ENCODE measurements around the gene LEF1. TPM values are rescaled to one million over a fixed set of nuclear protein-coding genes. Genes with fewer than 3 reads are reported as not detected.

The LEF1 gene
- total RNA-seq, 1 donor = 0.63 TPM

DNA sequence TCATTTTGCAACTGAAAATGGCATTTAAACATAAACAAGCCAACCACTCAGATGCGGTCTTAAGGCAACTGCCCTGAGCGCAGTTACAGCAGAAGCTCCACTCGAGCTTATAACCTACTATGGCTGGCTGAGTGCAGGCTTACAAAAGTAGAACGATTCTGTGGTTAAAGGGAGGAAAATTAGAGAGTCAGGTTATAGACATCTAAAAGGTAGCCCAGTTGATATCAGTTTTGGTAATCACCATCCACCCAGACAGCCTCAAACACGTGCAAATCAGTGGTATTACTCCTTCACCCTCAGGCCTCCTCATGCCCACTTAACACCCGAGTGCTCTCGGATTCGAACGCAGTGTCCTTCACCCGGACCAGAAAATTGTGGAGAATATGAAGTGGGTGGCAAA, 3.1 kb downstream of the LEF1 start:
- no peak overlapping the region for H3K4me3 ChIP-seq (ENCODE audit: low read depth, low read length)
- no peak for DNase-seq (ENCODE audit: low read depth)
- TF ChIP-seq, protein P1, sequence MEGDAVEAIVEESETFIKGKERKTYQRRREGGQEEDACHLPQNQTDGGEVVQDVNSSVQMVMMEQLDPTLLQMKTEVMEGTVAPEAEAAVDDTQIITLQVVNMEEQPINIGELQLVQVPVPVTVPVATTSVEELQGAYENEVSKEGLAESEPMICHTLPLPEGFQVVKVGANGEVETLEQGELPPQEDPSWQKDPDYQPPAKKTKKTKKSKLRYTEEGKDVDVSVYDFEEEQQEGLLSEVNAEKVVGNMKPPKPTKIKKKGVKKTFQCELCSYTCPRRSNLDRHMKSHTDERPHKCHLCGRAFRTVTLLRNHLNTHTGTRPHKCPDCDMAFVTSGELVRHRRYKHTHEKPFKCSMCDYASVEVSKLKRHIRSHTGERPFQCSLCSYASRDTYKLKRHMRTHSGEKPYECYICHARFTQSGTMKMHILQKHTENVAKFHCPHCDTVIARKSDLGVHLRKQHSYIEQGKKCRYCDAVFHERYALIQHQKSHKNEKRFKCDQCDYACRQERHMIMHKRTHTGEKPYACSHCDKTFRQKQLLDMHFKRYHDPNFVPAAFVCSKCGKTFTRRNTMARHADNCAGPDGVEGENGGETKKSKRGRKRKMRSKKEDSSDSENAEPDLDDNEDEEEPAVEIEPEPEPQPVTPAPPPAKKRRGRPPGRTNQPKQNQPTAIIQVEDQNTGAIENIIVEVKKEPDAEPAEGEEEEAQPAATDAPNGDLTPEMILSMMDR (IDR thresholded peaks at IDR 0.05; ENCODE audit: insufficient read depth, low read length) = no peak

DNA sequence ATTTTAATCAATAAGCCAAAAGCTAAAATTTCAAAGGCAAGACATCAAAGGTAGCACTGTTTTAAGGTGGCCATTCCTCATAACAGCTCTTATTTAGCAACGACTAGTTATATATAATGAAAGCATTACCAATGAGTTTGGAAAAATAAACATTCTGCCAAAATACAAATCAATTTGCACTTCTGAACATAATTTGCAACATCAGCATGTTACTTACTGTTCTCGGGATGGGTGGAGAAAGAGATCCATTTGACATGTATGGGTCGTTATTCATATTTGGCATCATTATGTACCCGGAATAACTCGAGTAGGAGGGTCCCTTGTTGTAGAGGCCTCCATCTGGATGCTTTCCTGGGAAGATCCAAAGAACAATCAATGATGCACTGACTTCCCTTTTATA, 5.4 kb downstream of the LEF1 start:
- TF ChIP-seq, protein P1 (IDR thresholded peaks at IDR 0.05; ENCODE audit: insufficient read depth, low read length) = no peak
- H3K4me3 ChIP-seq (ENCODE audit: low read depth, low read length) = no peak overlapping the region
- no peak for DNase-seq (ENCODE audit: low read depth)

DNA sequence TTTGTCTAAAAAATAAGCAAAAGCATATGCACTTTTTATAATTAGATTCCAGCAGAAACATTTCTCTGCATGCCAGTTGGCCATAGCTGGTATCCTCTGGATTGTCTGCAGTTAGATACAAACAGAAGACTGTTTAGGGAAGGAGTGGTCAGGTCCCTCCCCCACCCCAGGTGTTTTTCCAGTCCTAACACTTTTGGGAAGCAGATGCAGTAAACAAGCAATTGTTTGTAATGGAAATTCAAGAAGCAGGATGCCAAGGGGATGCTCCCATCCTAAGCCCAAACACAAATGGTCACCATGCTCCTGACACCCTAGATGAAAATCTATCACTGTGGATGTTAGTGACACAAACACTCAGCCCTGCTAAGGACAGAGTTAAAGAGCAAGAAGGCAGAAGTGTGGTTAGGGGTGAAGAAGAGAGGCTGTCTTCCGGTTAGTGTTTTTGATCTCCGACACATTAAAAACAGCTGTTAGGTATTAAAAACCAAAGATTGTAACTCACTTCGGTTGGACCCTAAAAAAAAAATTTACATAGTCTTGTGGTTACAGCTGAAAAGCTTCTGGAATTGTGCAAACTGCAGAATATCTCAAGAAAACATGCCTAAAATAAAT, 7.9 kb downstream of the LEF1 start:
- TF ChIP-seq, protein P1 (IDR thresholded peaks at IDR 0.05; ENCODE audit: insufficient read depth, low read length) = no peak
- no peak overlapping the region for H3K4me3 ChIP-seq (ENCODE audit: low read depth, low read length)
- no peak for DNase-seq (ENCODE audit: low read depth)

DNA sequence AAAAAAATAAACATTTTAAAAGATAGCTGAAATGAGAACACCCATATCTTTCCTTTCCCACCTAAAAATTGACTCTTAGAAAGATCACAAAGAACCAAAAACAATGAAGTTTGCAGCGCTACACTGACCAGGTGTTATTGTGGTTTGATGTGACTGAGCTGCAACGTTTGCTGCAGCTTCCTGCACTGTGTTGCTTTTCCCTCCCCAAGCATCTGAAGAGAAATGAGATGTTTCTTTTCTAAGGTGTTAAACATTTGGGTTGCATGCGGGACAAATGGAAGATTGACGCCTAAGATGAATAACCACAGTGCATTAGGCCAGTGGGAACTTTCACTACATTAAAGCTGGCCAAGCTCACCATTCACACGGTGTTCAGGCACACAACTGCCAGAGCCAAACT, 8.9 kb downstream of the LEF1 start:
- DNase-seq (ENCODE audit: low read depth) = no peak
- no peak overlapping the region for H3K4me3 ChIP-seq (ENCODE audit: low read depth, low read length)
- TF ChIP-seq, protein P1 (IDR thresholded peaks at IDR 0.05; ENCODE audit: insufficient read depth, low read length) = no peak

DNA sequence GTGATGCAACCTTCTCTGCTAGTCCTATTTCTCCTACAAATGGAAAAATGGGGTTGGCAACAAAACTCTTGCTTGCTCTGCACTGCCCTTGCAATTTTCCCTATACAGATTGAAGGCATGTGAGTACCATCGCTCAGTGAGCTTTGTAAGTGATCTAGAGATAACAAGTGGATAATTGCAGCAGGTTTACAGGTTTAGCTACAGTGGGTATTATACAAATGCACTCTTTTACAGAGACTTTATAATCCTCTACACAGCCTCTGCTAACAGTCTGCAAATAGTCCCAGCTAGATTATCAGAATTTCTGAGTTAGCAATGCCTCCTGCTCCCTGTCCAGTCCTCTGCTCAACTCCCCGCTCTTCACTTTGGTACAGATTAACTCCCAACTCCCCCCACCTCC, 11.1 kb downstream of the LEF1 start:
- TF ChIP-seq, protein P1 (IDR thresholded peaks at IDR 0.05; ENCODE audit: insufficient read depth, low read length) = no peak
- H3K4me3 ChIP-seq (ENCODE audit: low read depth, low read length) = no peak overlapping the region
- DNase-seq (ENCODE audit: low read depth) = no peak

DNA sequence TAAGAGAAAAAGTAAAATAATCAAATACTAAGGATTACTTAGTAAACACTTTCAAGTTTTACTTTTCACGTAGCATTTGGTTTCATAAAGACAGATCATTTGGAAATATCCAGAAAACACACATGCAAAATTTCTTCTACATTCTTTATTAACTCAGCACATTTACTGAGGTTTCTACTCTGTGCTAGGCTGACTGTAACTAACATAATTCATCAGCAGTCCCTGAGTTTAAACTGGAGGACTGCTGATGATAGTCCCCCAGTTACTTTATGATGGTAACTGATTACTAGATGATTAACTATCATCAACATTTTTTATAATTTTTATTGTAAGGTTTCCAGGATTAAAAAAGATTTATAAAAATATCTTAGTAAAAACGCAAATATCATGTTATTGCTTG, 12.3 kb downstream of the LEF1 start:
- TF ChIP-seq, protein P1 (IDR thresholded peaks at IDR 0.05; ENCODE audit: insufficient read depth, low read length) = no peak
- H3K4me3 ChIP-seq (ENCODE audit: low read depth, low read length) = no peak overlapping the region
- DNase-seq (ENCODE audit: low read depth) = no peak

DNA sequence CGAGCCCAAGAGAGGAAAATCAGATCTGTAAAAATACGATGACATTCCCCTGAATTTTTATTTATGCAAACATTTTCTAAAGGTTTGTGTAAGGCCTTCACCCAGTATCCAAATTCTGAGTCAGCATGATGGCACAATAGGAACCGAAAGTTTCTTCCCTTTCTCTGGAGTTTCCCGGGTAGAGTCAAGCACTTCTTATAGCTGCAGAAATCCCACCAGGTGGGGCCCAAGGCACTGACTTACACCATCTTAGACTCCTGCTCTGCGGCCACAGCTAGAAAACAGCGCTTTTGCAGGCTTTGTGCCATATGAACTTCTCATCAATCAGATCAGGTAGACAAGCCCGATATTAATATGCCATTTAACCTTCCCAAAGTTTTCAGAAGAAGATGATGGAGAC, 13.4 kb downstream of the LEF1 start:
- DNase-seq (ENCODE audit: low read depth) = no peak
- H3K4me3 ChIP-seq (ENCODE audit: low read depth, low read length) = no peak overlapping the region
- TF ChIP-seq, protein P1 (IDR thresholded peaks at IDR 0.05; ENCODE audit: insufficient read depth, low read length) = no peak
